ENCODE measurements around the gene TMEM169. TPM values are rescaled to one million over a fixed set of nuclear protein-coding genes. Genes with fewer than 3 reads are reported as not detected.

TMEM169 gene
- total and polyA plus RNA-seq, 2 of the 4 experiments (the other 2 are of a cell fraction): 0.15 to 0.54 TPM

GRCh38 chr2:216073773-216074172 lies 7.9 kb upstream of the TMEM169 start:
- H3K27ac ChIP-seq (ENCODE audit: insufficient read depth, low read length): no peak overlapping the region
- H3K14ac ChIP-seq (replicated peaks; ENCODE audit: low read depth, low read length): no peak overlapping the region
- H4K8ac ChIP-seq (ENCODE audit: low read depth in 2 of 2, low read length in 2 of 2): no peak overlapping the region
- no peak overlapping the region for H2AK9ac ChIP-seq (replicated peaks; ENCODE audit: low read depth, low read length, poor library complexity)
- H3K4ac ChIP-seq (ENCODE audit: low read depth, low read length): no peak overlapping the region
- BruUV-seq (replicated peaks): no TSS peak
- H3K36me3 ChIP-seq (ENCODE audit: control insufficient read depth, insufficient read depth, low read length): no peaks in the 10 kb centered on the region
- H2BK15ac ChIP-seq (ENCODE audit: low read depth, low read length): no peak overlapping the region
- no peak overlapping the region for H4K91ac ChIP-seq (ENCODE audit: insufficient read depth, low read depth, low read length)
- ChIA-PET POLR2A (ENCODE audit: unreplicated experiment) (no interaction called here), CTCF (interaction anchor here (0.8 kb wide), 1 partner anchor 10 kb away, joined by 4 read pairs; no protein-coding TSS in a partner anchor)
- H2BK5ac ChIP-seq (ENCODE audit: low read depth, low read length, poor library complexity, severe bottlenecking): no peak overlapping the region
- H4K5ac ChIP-seq (ENCODE audit: low read depth, low read length): no peak overlapping the region
- H3K79me1 ChIP-seq (ENCODE audit: low read depth in 1 of 2, low read length in 2 of 2): no peaks in the 10 kb centered on the region; a peak in 1 of 4 replicates
- no peaks in the 10 kb centered on the region for H3K9me1 ChIP-seq (ENCODE audit: insufficient read depth, low read length)
- no peak overlapping the region for H2AFZ ChIP-seq (replicated peaks; ENCODE audit: low read length, poor library complexity)
- H4K20me1 ChIP-seq (ENCODE audit: insufficient read depth, low read length): no peaks in the 10 kb centered on the region
- H2BK120ac ChIP-seq (ENCODE audit: low read depth, low read length): no peak overlapping the region
- in situ Hi-C loops (cut with MboI; ENCODE audit: low sequenced_read_pairs) (no loop called here), intact Hi-C loops (cut with micrococcal nuclease) (no loop called here), dilution Hi-C loops (cut with HindIII; ENCODE audit: low sequenced_read_pairs, unreplicated experiment) (no loop called here)
- no peak for DNase-seq
- H3K27me3 ChIP-seq (ENCODE audit: control insufficient read depth, insufficient read depth, low read length): no peaks in the 10 kb centered on the region
- ATAC-seq (ENCODE audit: low read depth): no peak
- H3K9me3 ChIP-seq (ENCODE audit: control insufficient read depth, insufficient read depth, low read length): no peaks in the 10 kb centered on the region
- H3K18ac ChIP-seq (ENCODE audit: low read depth, low read length): no peak overlapping the region
- H3K23ac ChIP-seq (ENCODE audit: low read depth, low read length): no peak overlapping the region
- H3K9ac ChIP-seq (ENCODE audit: low read depth, low read length): no peak overlapping the region
- no peak overlapping the region for H3K4me2 ChIP-seq (ENCODE audit: low read depth, low read length)
- H3K4me1 ChIP-seq (ENCODE audit: control insufficient read depth, insufficient read depth, low read length): no peaks in the 10 kb centered on the region
- no peak overlapping the region for H3K56ac ChIP-seq (ENCODE audit: extremely low read depth, insufficient read depth, low read length)
- TF ChIP-seq CEBPB (IDR thresholded peaks at IDR 0.05; ENCODE audit: low read depth, low read length): peak; percentile 22; the same call in 1 of the 2 replicates
- no peak for TF ChIP-seq SMC3 (IDR thresholded peaks at IDR 0.05; ENCODE audit: low read depth, low read length)
- H2AK5ac ChIP-seq (ENCODE audit: low read depth, low read length): no peak overlapping the region
- H3K4me3 ChIP-seq (ENCODE audit: insufficient read depth, low read depth, low read length): no peak overlapping the region
- H2BK20ac ChIP-seq (ENCODE audit: low read depth, low read length): no peak overlapping the region
